Measurements from ENCODE around the gene FBF1.

Gene FBF1

DNA sequence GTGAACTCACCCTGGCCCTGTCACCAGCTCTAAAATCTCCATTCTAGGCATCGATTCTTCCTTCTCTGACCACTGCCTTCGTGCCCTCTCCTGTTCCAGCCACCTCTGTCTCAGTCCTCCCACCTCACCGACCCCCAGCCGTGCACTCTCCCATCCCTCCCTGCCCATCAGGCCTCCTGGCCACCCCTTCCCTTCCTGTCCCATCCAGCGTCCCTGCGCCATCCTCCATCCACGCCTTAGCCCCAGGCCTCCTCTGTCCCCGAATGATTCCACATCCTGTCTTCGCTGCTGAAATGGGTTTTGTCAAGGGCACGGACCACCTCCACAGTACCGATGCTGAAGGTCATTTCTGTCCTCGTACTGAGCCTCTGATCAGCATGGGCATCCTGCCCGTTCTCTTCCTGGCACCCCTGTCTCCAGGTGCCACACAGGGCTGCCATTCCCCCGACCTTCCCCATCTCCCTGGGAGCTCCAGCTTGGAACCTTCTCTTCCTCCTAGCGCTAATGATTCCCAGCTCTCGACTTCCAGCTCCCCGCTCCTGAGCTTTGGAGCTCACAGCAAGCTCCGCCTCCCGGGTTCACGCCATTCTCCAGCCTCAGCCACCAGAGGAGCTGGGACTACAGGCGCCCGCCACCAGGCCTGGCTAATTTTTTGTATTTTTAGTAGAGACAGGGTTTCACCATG is 46.7 kb downstream of the FBF1 start:
- no peak for DNase-seq

DNA sequence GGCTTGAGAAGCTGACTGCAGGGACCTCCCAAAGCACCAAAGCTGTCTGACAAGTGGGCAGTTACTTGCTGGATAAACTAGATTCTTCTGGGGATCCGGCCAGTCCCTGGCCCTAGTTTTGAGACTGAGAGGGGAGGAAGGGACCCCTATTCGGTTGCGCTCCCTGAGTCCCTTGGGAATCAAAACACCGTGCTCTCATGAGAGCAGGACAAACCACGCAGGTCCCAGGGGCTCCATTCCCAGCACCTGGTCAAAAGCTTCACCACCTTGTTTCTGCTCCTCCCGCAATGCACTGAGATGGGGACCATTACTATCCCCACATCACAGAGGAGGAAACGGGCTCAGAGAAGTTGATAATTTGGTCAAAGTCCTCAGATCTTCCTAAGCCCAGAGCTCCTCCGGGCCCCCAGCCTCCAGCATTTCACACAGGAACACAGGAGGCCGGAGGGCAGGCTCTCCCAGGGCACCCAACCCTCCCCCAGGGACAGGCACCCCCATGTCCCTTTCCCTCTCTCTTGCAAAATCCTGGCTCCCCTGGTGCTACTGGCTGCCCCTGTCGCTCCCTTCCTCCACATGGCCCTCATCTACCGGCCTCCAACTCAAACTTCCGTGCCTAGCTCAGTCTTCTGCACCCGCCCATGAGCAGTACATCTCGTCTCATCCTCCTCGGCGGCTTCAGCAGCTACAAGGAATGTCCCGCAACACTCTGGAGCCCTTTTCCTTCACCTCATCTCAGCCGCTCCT is 47.4 kb downstream of the FBF1 start:
- DNase-seq = no peak

- no peak for DNase-seq
Measured at GRCh38 chr17:75892556-75893224, 48.2 kb downstream of the FBF1 start.

GRCh38 chr17:75891605-75892555 is 49.0 kb downstream of the FBF1 start:
- no peak for DNase-seq

DNA sequence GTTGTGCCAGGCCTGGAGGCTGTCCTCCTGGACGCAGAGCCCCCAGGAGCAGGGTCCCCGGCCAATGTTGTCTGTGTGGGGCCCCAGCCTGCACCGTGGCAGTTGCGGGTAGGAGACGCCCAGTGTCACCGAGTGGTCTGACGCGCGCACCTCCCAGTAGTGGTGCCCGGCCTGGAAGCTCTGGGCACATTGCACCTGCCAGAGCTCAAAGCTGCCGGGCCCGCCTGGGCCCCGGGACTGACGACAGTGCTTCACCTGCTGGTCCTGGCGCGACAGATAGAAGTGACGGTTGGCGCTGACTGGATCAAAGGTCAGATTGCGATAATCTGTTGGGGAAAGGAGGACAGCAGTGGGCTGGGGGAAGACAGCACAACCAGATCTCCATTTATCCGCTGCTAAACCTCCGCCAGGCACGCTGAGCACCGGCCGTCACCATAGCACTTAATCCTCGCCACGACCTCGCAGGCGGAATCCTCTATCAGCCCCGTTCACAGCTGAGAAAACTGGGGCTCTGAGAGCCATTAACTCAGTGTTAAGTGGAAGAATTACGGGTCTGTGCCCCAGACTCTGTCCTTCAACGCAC is 49.7 kb downstream of the FBF1 start:
- DNase-seq = no peak

DNA sequence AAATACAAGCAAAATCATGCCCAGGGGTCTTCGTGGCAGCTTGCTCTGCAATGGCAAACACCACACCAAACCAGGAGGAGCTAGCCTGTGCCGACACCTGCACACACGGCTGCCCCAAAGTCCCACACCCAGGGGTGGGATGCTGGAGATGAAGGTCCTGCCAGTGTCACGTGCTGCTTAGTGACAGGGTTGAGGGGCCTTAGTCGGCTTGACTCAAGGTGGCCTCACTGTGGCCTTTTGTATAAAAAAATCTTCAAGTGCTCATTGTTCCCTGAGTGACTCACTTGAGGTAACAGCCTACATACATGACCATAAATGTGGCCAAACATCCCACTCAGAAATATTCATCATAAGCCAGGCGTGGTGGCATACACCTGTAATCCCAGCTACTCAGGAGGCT is 51.4 kb downstream of the FBF1 start:
- no peak for DNase-seq

GRCh38 chr17:75888484-75888883 is 52.4 kb downstream of the FBF1 start:
- DNase-seq = no peak

- DNase-seq = peak in 1 of 2 donors; percentile 29
Measured at GRCh38 chr17:75885860-75886259, 55.0 kb downstream of the FBF1 start.

- peak in 1 of 2 donors; percentile 33 for DNase-seq
Measured at GRCh38 chr17:75885431-75885830, 55.4 kb downstream of the FBF1 start.

- DNase-seq = no peak
Measured at GRCh38 chr17:75881678-75882454, 59.0 kb downstream of the FBF1 start.

DNA sequence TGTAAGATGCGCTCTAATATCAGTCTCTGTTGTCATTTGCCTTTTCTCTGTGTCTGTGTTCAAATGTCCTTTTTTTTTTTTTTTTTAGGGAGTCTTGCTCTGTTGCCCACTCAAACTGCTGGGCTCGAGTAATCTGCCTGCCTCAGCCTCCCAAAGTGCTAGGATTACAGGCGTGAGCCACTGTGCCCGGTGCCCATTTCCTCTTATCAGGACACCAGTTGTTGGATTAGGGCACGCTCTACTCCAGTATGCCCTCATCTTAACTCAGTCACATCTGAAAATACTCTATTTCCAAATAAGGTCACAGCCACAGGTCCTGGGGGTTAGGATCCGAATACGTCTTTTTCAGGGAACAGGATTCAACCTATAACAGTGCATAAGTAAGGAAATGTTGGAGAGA is 60.6 kb downstream of the FBF1 start:
- no peak for DNase-seq

DNA sequence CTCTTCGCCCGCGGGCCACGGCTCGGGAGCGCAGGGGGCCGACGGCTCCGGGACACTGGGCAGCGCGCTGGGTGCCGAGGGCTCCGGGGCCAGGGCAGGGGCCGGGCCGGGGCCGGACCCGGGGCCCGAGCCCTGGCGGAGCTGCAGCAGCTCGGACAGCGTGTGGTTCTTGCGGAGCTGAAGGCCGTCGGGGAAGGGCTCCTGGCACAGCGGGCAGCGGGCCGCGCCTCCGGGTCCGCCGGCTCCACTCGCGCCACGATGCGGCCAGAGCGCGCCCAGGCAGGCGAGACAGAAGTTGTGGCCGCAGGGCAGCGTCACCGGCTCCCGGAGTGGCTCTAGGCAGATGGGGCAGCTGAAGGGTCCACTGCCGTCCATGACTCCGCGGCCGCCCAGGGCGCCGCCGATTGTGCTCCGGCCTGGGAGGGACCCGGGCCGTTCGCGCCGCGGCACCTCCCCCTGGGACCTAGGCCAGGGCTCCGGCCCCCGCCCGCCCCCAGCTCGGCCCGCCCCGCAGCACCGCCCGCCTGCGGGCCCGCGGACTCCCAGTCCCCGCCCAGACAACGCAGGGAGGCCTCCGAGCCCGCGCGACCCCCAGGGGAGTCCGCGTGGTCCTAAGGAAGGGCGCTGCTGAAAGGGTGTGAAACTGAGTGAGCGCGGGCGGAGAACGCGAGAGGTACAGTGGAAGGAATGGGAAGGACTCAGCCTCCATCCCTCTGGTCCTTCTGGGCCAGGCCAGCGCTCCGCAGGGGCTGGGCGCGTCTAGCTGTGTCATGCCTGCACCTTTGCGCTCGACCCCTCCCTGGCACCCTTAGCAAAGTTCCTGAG is 62.5 kb downstream of the FBF1 start, which contains the start of gene TRIM47:
Gene TRIM47, minus strand, starts transcription at position 408 of the 825 bp plus-strand sequence. Its CDS starts 33 bp downstream, at position 375.
- DNase-seq = peak; percentile 32 to 51

DNA sequence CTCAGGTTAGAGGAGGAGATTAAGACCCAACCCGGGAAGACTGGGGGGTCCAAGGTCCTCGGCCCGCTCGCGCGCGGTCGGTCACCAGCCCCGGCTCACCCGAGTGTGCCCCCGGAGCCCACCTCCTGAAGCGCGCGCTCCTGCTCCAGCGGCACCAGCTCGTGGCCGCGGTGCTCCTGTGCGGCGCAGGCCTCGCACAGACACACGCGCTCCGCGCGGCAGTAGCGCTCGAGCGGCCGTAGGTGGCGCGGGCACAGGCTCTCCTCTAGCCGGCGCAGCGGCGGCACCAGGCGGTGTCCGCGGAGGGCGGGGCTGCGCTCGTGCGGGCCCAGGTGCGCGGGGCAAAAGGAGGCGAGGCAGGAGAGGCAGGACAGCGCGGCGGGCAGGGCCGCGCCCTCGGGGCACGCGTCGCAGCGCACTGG is 63.1 kb downstream of the FBF1 start:
- peak; percentile 39 to 59 for DNase-seq

DNA sequence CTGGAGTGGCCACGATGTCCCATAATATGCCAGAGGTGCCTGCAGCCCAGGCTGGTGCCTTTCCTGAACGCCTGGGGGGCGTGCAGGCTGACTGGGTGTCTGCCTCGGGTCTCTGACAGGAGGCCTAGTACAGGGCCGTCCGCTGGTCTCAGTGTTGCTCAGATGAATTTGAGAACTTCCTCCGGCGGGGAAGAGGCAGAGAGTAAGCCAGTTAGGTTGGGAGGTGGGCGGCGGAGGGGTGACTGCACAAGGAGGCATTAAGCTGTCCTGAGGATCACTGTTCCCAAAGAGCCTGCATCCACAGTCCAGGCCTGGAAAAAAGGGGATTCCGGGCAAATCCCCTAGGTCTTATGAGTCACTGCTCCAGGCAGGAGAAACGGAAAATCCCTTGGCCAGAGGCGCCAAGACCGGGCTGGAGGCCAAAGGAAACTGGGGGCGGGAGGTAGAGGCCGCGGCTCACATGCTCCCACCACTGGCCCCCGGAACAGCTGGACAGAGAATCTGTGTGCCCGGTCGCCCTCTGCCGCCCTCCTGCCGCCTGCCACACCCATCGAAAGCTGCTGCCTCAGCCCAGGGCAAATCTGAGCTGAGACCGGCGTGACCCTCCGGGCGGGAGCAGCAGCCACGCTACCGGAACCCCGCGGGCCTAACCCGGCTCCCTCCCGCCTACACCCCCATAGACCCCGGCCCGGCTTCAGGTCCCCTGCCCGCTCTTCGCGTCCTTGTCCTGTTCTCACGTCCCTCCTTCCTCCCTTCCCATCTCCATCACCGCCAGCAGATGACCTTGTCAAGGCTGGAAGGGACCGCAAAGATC is 63.7 kb downstream of the FBF1 start:
- DNase-seq = peak; percentile 77 to 91

- DNase-seq = no peak
Measured at GRCh38 chr17:75876190-75876937, 64.5 kb downstream of the FBF1 start.

DNA sequence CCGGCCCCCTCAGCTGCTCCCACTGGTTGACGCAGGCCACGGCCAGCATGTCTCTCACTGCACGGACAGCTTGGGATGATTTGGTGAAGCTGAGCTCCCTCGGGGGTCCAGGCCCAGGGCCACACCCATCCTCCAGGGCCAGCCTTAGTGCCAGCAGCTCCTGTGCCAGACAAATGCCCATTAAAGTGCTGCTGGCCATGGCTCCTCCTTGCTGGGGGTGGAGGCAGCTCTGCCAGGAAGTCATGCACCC is 65.0 kb downstream of the FBF1 start:
- DNase-seq = no peak

DNA sequence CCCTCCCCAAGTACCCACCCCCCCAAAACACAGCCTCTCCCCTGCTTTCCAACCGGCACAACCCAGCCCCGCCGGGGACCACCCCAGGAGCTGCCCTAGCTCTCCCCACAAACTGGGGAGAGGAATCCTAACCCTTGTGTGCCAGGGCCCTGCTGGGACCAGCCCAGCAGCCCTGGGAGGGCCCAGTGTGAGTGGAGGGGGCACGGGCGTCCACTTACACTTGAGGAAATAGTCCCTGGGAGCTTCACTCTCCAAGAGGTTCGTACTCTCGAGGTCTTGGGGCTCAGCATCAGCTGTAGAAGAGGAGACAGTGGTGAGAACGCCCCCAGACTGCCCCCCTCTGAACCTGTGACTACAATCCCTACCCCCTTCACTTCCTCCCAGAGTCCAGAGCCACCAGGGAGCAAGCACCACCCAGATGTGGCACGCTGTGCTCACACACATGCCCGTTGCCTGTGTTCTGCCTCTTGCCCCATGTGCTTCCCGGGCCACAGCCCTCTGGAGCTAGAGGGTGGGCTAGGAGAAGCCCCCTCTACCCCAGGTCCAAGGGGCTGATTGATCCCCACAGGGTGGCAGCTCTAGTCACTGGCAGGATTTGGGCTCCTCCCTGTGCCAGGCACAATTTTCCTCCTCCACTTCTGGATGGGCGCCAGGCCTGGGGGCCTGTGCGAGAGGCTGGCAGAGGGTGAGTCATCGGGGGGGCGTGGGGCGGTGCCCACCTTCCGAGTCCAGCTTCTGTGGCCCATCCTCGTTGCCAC is 65.5 kb downstream of the FBF1 start:
- DNase-seq = no peak

Measured in inflammatory macrophage treated with lipopolysaccharide for 1 hour (primary cell).